ENCODE data around the gene RALBP1. TPM values are rescaled to one million over a fixed set of nuclear protein-coding genes. Genes with fewer than 3 reads are reported as not detected.

Gene RALBP1
- total RNA-seq, 4 donors from 2014 or later = 211 to 229 (median 224) TPM

- no peak overlapping the region for H3K4me3 ChIP-seq (ENCODE audit: low read depth, poor library complexity, severe bottlenecking)
- 71 to 78% methylated on average over 2 of the region's 2 CpGs for WGBS, 2 donors
- DNase-seq (ENCODE audit: low spot score in 2 of 2) = no peak
- no peak for TF ChIP-seq CTCF (IDR thresholded peaks at IDR 0.05)
- TF ChIP-seq POLR2A (IDR thresholded peaks at IDR 0.05) = no peak
- intact Hi-C loops (cut with DNase I; ENCODE audit: low total_unique reads) = no loop called here
Measured at GRCh38 chr18:9508446-9509025, 33.2 kb downstream of the RALBP1 start.

GRCh38 chr18:9513971-9514512, 38.7 kb downstream of the RALBP1 start:
- no peak overlapping the region for H3K4me3 ChIP-seq (ENCODE audit: low read depth, poor library complexity, severe bottlenecking)
- intact Hi-C loops (cut with DNase I; ENCODE audit: low total_unique reads) = loop anchor here (10.0 kb wide), 1 partner anchor 149 kb away; no protein-coding TSS in a partner anchor
- no peak for DNase-seq (ENCODE audit: low spot score in 2 of 2)
- TF ChIP-seq CTCF (IDR thresholded peaks at IDR 0.05) = no peak
- TF ChIP-seq POLR2A (IDR thresholded peaks at IDR 0.05) = no peak
- WGBS, 2 donors = 85 to 88% methylated on average over 6 of the region's 6 CpGs

GRCh38 chr18:9516437-9517064, 41.2 kb downstream of the RALBP1 start:
- intact Hi-C loops (cut with DNase I; ENCODE audit: low total_unique reads) = loop anchor here (10.0 kb wide), 1 partner anchor 152 kb away; no protein-coding TSS in a partner anchor
- no peak overlapping the region for H3K4me3 ChIP-seq (ENCODE audit: low read depth, poor library complexity, severe bottlenecking)
- 73 to 74% methylated on average over 4 of the region's 4 CpGs for WGBS, 2 donors
- DNase-seq (ENCODE audit: low spot score in 2 of 2) = no peak
- no peak for TF ChIP-seq CTCF (IDR thresholded peaks at IDR 0.05)
- no peak for TF ChIP-seq POLR2A (IDR thresholded peaks at IDR 0.05)

- no peak overlapping the region for H3K4me3 ChIP-seq (ENCODE audit: low read depth, poor library complexity, severe bottlenecking)
- 81 to 85% methylated on average over 6 of the region's 6 CpGs for WGBS, 2 donors
- no peak for DNase-seq (ENCODE audit: low spot score in 2 of 2)
- intact Hi-C loops (cut with DNase I; ENCODE audit: low total_unique reads) = loop anchor here (10.0 kb wide), 1 partner anchor 153 kb away; no protein-coding TSS in a partner anchor
- no peak for TF ChIP-seq POLR2A (IDR thresholded peaks at IDR 0.05)
- TF ChIP-seq CTCF (IDR thresholded peaks at IDR 0.05) = no peak
Measured at GRCh38 chr18:9517869-9518268, 42.6 kb downstream of the RALBP1 start.

- no peak overlapping the region for H3K4me3 ChIP-seq (ENCODE audit: low read depth, poor library complexity, severe bottlenecking)
- 57 to 58% methylated on average over 1 of the region's 1 CpG for WGBS, 2 donors
- DNase-seq (ENCODE audit: low spot score in 2 of 2) = no peak
- TF ChIP-seq CTCF (IDR thresholded peaks at IDR 0.05) (no peak), POLR2A (IDR thresholded peaks at IDR 0.05) (no peak)
- intact Hi-C loops (cut with DNase I; ENCODE audit: low total_unique reads) = loop anchor here (10.0 kb wide), 1 partner anchor 155 kb away; no protein-coding TSS in a partner anchor
Measured at GRCh38 chr18:9519399-9519798, 44.1 kb downstream of the RALBP1 start.
